ENCODE data around the gene CCR7.

The CCR7 gene

DNA sequence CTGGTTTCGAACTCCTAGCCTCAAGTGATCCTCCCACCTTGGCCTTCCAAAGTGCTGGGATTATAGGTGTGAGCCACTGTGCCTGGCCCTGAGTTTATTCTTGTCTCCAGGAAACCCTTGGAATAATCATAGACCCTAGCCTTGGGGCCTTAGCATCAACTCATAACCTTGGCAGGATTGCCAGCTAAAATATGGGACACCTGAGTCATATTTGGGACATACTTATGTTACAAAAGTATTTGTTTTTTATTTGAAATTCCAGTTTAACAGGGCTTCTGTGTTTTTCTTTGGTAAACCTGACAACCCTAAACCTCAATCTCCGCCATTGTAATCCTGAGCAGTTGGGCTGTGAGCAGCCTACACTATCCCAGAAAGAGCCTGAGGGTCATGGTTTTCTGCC lies 35.3 kb downstream of the CCR7 start:
- in situ Hi-C loops (cut with MboI; ENCODE audit: low pct_unique_long_range_greater_than_20kb, low sequenced_read_pairs, unreplicated experiment), result loop anchor here (10.0 kb wide), 1 partner anchor 165 kb away; the partner anchor contains the start of gene GJD3
- no peak for DNase-seq (ENCODE audit: low spot score)
- TF ChIP-seq, protein P1, sequence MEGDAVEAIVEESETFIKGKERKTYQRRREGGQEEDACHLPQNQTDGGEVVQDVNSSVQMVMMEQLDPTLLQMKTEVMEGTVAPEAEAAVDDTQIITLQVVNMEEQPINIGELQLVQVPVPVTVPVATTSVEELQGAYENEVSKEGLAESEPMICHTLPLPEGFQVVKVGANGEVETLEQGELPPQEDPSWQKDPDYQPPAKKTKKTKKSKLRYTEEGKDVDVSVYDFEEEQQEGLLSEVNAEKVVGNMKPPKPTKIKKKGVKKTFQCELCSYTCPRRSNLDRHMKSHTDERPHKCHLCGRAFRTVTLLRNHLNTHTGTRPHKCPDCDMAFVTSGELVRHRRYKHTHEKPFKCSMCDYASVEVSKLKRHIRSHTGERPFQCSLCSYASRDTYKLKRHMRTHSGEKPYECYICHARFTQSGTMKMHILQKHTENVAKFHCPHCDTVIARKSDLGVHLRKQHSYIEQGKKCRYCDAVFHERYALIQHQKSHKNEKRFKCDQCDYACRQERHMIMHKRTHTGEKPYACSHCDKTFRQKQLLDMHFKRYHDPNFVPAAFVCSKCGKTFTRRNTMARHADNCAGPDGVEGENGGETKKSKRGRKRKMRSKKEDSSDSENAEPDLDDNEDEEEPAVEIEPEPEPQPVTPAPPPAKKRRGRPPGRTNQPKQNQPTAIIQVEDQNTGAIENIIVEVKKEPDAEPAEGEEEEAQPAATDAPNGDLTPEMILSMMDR (IDR thresholded peaks at IDR 0.05; ENCODE audit: extremely low read depth, insufficient read depth, missing control alignments), result no peak

DNA sequence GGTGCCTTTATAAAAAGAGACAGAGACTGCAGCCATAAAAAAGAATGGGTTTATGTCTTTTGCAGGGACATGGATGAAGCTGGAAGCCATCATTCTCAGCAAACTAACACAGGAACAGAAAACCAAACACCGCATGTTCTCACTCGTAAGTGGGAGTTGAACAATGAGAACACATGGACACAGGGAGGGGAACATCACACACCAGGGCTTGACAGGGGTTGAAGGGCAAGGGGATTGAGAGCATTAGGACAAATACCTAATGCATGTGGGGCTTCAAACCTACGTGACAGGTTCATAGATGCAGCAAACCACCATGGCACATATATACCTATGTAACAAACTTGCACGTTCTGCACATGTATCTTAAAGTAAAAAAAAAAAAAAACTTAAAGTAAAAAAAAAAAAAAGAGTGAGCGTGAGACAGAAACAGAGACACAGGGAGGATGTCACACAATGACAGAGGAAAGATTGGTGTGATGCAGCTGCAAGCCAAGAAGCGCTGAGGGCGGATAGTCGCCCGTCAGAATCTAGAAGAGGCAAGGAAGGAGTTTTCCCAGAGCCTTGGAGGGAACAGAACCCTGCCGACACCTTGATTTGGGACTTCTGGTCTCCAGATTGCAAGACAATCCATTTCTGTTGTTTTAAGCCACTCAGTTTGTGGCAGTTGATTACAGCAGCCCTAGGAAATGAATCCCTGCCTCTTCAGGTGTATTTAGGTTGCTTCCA lies 36.4 kb downstream of the CCR7 start:
- TF ChIP-seq, protein P1 (IDR thresholded peaks at IDR 0.05; ENCODE audit: extremely low read depth, insufficient read depth, missing control alignments), result no peak
- in situ Hi-C loops (cut with MboI; ENCODE audit: low pct_unique_long_range_greater_than_20kb, low sequenced_read_pairs, unreplicated experiment), result no loop called here
- no peak for DNase-seq (ENCODE audit: low spot score)

DNA sequence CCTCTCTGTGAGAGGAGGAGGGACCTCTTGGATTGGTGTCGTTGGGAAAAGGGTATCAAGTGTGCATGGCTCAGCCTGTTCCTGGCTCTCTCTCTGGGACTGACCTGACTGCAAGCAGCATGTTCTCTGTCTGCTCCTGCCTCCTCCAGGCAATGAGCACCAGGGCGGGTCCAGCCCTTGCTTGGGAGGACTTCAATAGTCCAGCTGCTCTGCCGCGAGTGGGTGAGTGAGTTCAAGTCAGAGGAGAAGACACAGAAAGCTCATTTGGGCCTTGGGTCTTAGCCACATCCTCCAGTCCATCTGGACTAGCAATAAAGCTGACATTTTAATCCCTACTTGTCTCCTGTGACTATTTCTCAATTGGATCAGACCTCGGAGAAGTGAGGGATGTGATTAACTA lies 38.6 kb downstream of the CCR7 start:
- in situ Hi-C loops (cut with MboI; ENCODE audit: low pct_unique_long_range_greater_than_20kb, low sequenced_read_pairs, unreplicated experiment), result no loop called here
- TF ChIP-seq, protein P1 (IDR thresholded peaks at IDR 0.05; ENCODE audit: extremely low read depth, insufficient read depth, missing control alignments), result no peak
- no peak for DNase-seq (ENCODE audit: low spot score)

DNA sequence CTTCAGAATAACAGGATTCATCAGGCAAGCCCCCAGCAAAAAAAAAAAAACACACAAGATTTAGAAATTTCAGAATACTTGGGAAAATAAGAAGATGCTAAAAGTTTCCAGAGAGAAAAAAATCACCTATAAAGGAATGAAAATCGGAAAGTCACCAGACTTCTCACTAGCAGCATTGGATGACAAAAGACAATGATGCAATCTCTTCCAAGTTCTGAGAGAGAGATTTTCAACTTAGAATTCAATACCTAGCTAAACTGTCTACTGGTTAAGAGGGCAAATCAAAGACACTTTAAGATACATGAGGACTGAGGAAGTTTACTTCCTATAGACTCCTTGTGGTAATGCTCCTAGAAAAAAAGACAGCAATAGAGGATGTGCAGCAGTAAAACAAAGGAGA lies 40.0 kb downstream of the CCR7 start:
- in situ Hi-C loops (cut with MboI; ENCODE audit: low pct_unique_long_range_greater_than_20kb, low sequenced_read_pairs, unreplicated experiment), result no loop called here
- TF ChIP-seq, protein P1 (IDR thresholded peaks at IDR 0.05; ENCODE audit: extremely low read depth, insufficient read depth, missing control alignments), result no peak
- no peak for DNase-seq (ENCODE audit: low spot score)

DNA sequence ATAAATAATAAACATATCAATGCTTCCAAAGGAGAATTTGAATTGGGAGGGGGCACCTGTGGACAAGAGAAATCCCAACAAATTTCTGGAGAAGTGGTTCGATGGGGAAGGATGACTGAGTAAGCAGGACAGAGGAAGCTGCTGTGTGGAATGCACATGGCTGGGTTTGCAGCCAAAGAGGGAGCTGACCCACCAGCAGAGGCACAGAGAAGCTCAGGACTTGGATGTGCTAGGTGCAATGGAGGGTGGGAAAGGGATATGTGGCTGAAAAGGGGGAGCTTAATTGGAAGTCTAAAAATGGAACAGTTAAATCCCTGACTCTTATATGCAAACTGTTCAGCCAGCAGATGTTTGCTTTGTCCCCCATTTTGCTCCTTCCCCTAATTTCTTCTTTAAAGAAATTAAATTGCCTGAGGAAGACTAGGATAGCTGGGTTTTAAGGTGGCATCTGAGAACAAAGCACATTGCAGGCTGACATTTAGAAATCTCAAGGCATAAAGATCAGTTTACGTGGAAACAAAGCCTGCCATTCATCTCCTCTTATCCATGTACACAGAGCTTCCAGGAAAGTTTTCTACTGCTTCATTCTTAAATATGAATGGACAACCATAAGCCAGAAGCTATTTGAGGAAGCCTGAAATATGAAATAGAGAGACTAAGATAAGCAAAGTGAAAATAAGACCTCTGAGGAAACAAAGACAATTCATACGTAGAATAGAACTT lies 40.9 kb downstream of the CCR7 start:
- TF ChIP-seq, protein P1 (IDR thresholded peaks at IDR 0.05; ENCODE audit: extremely low read depth, insufficient read depth, missing control alignments), result no peak
- no peak for DNase-seq (ENCODE audit: low spot score)
- in situ Hi-C loops (cut with MboI; ENCODE audit: low pct_unique_long_range_greater_than_20kb, low sequenced_read_pairs, unreplicated experiment), result no loop called here

DNA sequence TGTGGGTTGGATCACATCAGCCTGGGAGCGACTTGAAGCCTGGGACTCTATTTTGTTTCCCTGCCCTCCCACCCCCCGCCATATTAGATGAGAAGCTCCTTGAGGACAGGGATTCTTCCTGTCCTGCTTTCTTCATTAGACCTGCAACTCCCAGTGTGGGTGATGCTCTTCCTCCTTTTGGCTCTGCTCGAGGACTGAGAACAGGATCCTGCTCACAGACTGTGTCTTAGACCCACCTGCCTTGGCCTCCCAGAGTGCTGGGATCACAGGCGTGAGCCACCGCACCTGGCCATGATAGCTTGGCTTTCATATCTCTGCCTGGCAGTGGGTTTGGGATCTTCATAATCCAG lies 42.3 kb downstream of the CCR7 start:
- TF ChIP-seq, protein P1 (IDR thresholded peaks at IDR 0.05; ENCODE audit: extremely low read depth, insufficient read depth, missing control alignments), result no peak
- DNase-seq (ENCODE audit: low spot score), result no peak
- in situ Hi-C loops (cut with MboI; ENCODE audit: low pct_unique_long_range_greater_than_20kb, low sequenced_read_pairs, unreplicated experiment), result no loop called here
